K562 (cell line): ENCODE data around the gene SAT2. TPM values are rescaled to one million over a fixed set of nuclear protein-coding genes. Genes with fewer than 3 reads are reported as not detected.

Experiments used
- ATAC-seq: fragments of 200-7000 bp; cut with Tn5 transposase; 3 replicates; pipeline ENCODE4 v1.9.1; 2020; ENCODE audit warnings: moderate library complexity
- BruUV-seq: library from RNA; stranded (reverse); fragments of 400-500 nt; replicated peaks from 2 replicates; lab custom pipeline; 2021; lab: Mats Ljungman, UMichigan
- CTCF ChIA-PET: fragments of 300-600 bp; formaldehyde crosslinking; extraction: SDS; loops from one replicate; lab custom pipeline; 2021; ENCODE audit warnings: low intra/inter-chr PET ratio; lab: Yijun Ruan, JAX
- POLR2A ChIA-PET: fragments of 300-600, 350-650 bp; sonication (Branson Sonifier 250); formaldehyde crosslinking; extraction: SDS; loops from one replicate; lab custom pipeline; 2021; ENCODE audit warnings: antibody characterized with exemption, inconsistent platforms; lab: Yijun Ruan, JAX
- DNase-seq, 4 experiments: peaks; one replicate each; pipeline versions ENCODE4 v3.0.0 to v3.0.0-alpha.2; 2011 to 2018; ENCODE audit warnings: low spot score in 3 of 4, mixed read lengths in 3 of 4; ENCODE audit errors: extremely low read depth in 1 of 4
- FAIRE-seq: peaks from 2 replicates; lab custom pipeline; 2011; peaks lifted over from hg19 to GRCh38; lab: Jason Lieb, UNC
- H2AFZ ChIP-seq: 2 replicates; pipeline ENCODE4 v1.6.0; 2011; ENCODE audit warnings: low read depth, low read length, control low read depth, inconsistent platforms
- H3K27ac ChIP-seq: fragments of 200-600 bp; 3 replicates; pipeline ENCODE4 v1.8.0; 2011; ENCODE audit warnings: low read depth, mild to moderate bottlenecking, control low read depth, inconsistent platforms, low read length, moderate library complexity, mixed read lengths; ENCODE audit errors: extremely low read depth
- H3K27me3 ChIP-seq, 2 experiments: fragments of 300-600 bp in 1 of 2; 2 replicates in 1 of 2; 3 replicates in 1 of 2; pipeline versions ENCODE4 v1.6.0 to v1.8.0; 2011; ENCODE audit warnings: inconsistent platforms in 2 of 2, low read length in 2 of 2, mild to moderate bottlenecking in 1 of 2, mixed read lengths in 1 of 2, moderate library complexity in 1 of 2; ENCODE audit not compliant: control insufficient read depth in 2 of 2, insufficient read depth in 2 of 2
- H3K36me3 ChIP-seq: fragments of 300-600 bp; 3 replicates; pipeline ENCODE4 v1.8.0; 2011; ENCODE audit warnings: mild to moderate bottlenecking, low read length, inconsistent platforms; ENCODE audit not compliant: control insufficient read depth, insufficient read depth
- H3K4me1 ChIP-seq, 2 experiments: fragments of 200-600 bp in 1 of 2; replicated peaks in 1 of 2; 2 replicates in 1 of 2; 3 replicates in 1 of 2; pipeline versions ENCODE4 v1.5.1 to v1.8.0; 2011; ENCODE audit warnings: inconsistent platforms in 2 of 2, low read length in 2 of 2, mild to moderate bottlenecking in 1 of 2, mixed read lengths in 1 of 2, moderate library complexity in 1 of 2; ENCODE audit not compliant: control insufficient read depth in 2 of 2, insufficient read depth in 2 of 2
- H3K4me2 ChIP-seq: 2 replicates; pipeline ENCODE4 v1.6.1; 2011; ENCODE audit warnings: low read length, control low read depth, inconsistent platforms, mixed read lengths; ENCODE audit not compliant: insufficient read depth
- H3K4me3 ChIP-seq: fragments of 200-600 bp; sonication (generic), shearing (Covaris generic); 2 replicates; pipeline ENCODE4 v1.5.1; 2016; ENCODE audit warnings: control low read depth, inconsistent platforms
- H3K79me2 ChIP-seq: fragments of 200-600 bp; 3 replicates; pipeline ENCODE4 v1.8.0; 2011; ENCODE audit warnings: low read length, inconsistent platforms; ENCODE audit not compliant: control insufficient read depth, insufficient read depth
- H3K9ac ChIP-seq, 2 experiments: 2 replicates each; pipeline versions ENCODE4 v1.6.0 to v1.6.1; 2011; ENCODE audit warnings: low read depth in 2 of 2, low read length in 2 of 2, control low read depth in 1 of 2, inconsistent platforms in 1 of 2, mild to moderate bottlenecking in 1 of 2, mixed read lengths in 1 of 2; ENCODE audit not compliant: insufficient read depth in 1 of 2
- H3K9me1 ChIP-seq: one replicate; pipeline ENCODE4 v1.6.0; 2011; ENCODE audit warnings: inconsistent platforms, mild to moderate bottlenecking, low read length, moderate library complexity; ENCODE audit not compliant: control insufficient read depth, insufficient read depth
- H3K9me3 ChIP-seq: replicated peaks from 2 replicates; pipeline ENCODE4 v1.5.1; 2011; ENCODE audit warnings: low read depth, low read length, inconsistent platforms; ENCODE audit not compliant: control insufficient read depth, insufficient read depth
- H4K20me1 ChIP-seq: replicated peaks from 2 replicates; pipeline ENCODE4 v1.6.1; 2011; ENCODE audit warnings: low read length, inconsistent platforms, mixed read lengths; ENCODE audit not compliant: control insufficient read depth, insufficient read depth
- NRF1 ChIP-seq, 2 experiments: fragments of 450-650 bp; IDR thresholded peaks in 1 of 2; conservative IDR thresholded peaks in 1 of 2; 2 replicates each; pipeline ENCODE4 v1.6.1; 2014; ENCODE audit warnings: mild to moderate bottlenecking in 2 of 2
- PHTF2 ChIP-seq: fragments of 250-450 bp; sonication (Bioruptor Pico); IDR thresholded peaks from 2 replicates; pipeline ENCODE4 v1.5.0; 2021; ENCODE audit warnings: mild to moderate bottlenecking
- SUPT5H ChIP-seq: fragments of 450-650 bp; IDR thresholded peaks from 2 replicates; pipeline ENCODE4 v1.6.1; 2016
- ZNF316 ChIP-seq: fragments of 450-650 bp; IDR thresholded peaks from 2 replicates; pipeline ENCODE4 v1.6.1; 2016
- ZNF384 ChIP-seq: IDR thresholded peaks from 2 replicates; pipeline ENCODE4 v1.6.1; 2012; ENCODE audit warnings: low read depth, low read length, improper control_type of control experiment
- WGBS: fragments of 100-300 bp; shearing (Covaris generic); methylation state at CpG from one replicate; pipeline ENCODE4 v1.1.6; 2016; ENCODE audit warnings: low coverage, mixed read lengths; ENCODE audit not compliant: insufficient coverage; ENCODE audit errors: missing lambda C conversion rate; 5-methylcytosine and 5-hydroxymethylcytosine counted together
- in situ Hi-C: fragments of 300-500 bp; cut with MboI; formaldehyde crosslinking; loops from 4 replicates; pipeline ENCODE4 v1.15.0; 2018; ENCODE audit warnings: inconsistent platforms, mixed read lengths
- intact Hi-C: fragments of 100-400 bp; cut with micrococcal nuclease; formaldehyde crosslinking; loops from 2 replicates; pipeline ENCODE4 v1.14.2; 2022
- polyA plus RNA-seq, 8 experiments: library from polyadenylated mRNA; depleted of rRNA in 4 of 8; stranded (reverse) in 5 of 8; unstranded in 3 of 8; fragments of >200 nt; fragmentation: Nextera tagmentation in 2 of 8; fragmentation: Illumina TruSeq in 1 of 8; extraction: Ambion mirVana in 2 of 8; extraction: Trizol in 1 of 8; gene quantifications; 2 replicates each; pipeline versions ENCODE4 v1.2.1 to v1.2.3, GENCODE V29; 2011 to 2014; ENCODE audit warnings: inconsistent platforms in 1 of 8, missing spikeins in 1 of 8
- total RNA-seq, 7 experiments: library from RNA; depleted of rRNA in 6 of 7; stranded (reverse); fragments of >200 nt in 6 of 7; fragmentation: Illumina TruSeq in 2 of 7; extraction: Trizol in 2 of 7; gene quantifications; 2 replicates each; pipeline versions ENCODE4 v1.2.1 to v1.2.3, GENCODE V29; 2011 to 2021; ENCODE audit warnings: low replicate concordance in 1 of 7
- TF ChIP-seq, protein P1 (sequence below): fragments of 450-650 bp; formaldehyde crosslinking; IDR thresholded peaks from 2 replicates; pipeline ENCODE4 v1.4.0; 2020; ENCODE audit warnings: mild to moderate bottlenecking, moderate library complexity

SAT2 gene
- total and polyA plus RNA-seq, 9 of the 15 experiments (the other 6 are each of a cell fraction or from before 2014, with no cell fraction given) = 2.0 to 8.0 (median 5.3) TPM

DNA sequence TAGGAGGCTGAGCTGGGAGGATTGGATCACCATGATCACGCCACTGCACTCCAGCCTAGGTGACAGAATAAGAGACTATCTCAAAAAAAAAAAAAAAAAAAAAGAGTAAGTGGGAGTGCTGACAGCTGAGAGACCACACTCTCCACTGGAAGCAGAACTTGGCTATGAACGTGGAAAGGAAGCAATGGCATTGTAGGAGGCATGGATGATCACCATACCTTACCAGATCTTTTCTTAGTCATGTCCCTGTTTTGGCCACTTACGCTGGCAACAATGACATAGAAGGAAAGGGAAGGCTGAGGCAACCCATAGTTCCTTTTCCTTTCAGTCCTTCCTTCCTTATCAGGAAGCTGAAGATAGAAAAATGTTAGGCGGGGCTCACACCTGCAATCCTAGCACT lies 19.4 kb upstream of the SAT2 start:
- H2AFZ ChIP-seq = peak overlapping the region; percentile 61
- ATAC-seq = no peak
- H3K9me3 ChIP-seq = no peaks in the 10 kb centered on the region
- H3K36me3 ChIP-seq = no peaks in the 10 kb centered on the region
- no peak for DNase-seq
- peaks cover 24 to 40% of the 10 kb centered on the region in 2 experiments; a peak in 4 of 5 replicates for H3K4me1 ChIP-seq
- no peaks in the 10 kb centered on the region for H4K20me1 ChIP-seq
- BruUV-seq = no TSS peak
- CTCF ChIA-PET = no interaction called here
- no peaks in the 10 kb centered on the region for H3K27me3 ChIP-seq
- WGBS = 36% methylated on average over 2 of the region's 4 CpGs
- TF ChIP-seq SUPT5H (no peak), PHTF2 (no peak), ZNF384 (peak; percentile 85)
- TF ChIP-seq, protein P1, sequence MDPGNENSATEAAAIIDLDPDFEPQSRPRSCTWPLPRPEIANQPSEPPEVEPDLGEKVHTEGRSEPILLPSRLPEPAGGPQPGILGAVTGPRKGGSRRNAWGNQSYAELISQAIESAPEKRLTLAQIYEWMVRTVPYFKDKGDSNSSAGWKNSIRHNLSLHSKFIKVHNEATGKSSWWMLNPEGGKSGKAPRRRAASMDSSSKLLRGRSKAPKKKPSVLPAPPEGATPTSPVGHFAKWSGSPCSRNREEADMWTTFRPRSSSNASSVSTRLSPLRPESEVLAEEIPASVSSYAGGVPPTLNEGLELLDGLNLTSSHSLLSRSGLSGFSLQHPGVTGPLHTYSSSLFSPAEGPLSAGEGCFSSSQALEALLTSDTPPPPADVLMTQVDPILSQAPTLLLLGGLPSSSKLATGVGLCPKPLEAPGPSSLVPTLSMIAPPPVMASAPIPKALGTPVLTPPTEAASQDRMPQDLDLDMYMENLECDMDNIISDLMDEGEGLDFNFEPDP (CRISPR knock-in tag) = no peak
- H3K9ac ChIP-seq = no peak overlapping the region
- no peak overlapping the region for H3K4me2 ChIP-seq
- no peaks in the 10 kb centered on the region for H3K9me1 ChIP-seq
- POLR2A ChIA-PET = interaction anchor here (0.8 to 3.6 kb wide), 2 partner anchors 10 to 39 kb away, joined by 3 to 21 read pairs; partner anchors contain the start of gene TP53
- no peaks in the 10 kb centered on the region for H3K79me2 ChIP-seq
- in situ Hi-C loops (no loop called here), intact Hi-C loops (no loop called here)
- H3K4me3 ChIP-seq = no peak overlapping the region
- no peak overlapping the region; the same call in 2 of the 3 replicates for H3K27ac ChIP-seq
- FAIRE-seq = no peak

DNA sequence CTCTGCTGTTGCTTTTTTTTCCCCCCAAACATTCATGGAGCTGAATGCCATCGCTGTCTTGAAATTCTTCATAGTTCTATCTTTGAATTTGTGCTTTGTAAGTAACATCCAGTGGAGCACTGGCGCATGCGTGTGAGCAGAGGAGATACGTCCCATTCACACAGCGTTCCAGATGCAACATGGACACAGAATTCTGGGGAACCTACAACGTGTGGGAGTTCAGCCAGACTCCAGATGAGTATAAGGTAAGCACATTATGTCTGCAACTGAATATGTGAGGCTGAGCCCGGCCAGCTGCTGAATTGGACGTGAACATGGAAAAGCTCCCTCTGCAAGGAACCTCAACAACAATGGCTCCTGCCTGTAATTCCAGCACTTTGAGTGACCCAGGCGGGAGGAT lies 18.8 kb upstream of the SAT2 start:
- H3K4me3 ChIP-seq = no peak overlapping the region
- peak; percentile 29 for FAIRE-seq
- ATAC-seq = no peak
- intact Hi-C loops = no loop called here
- peak overlapping the region; percentile 61 for H2AFZ ChIP-seq
- ChIA-PET CTCF (no interaction called here), POLR2A (interaction anchor here (3.6 kb wide), 1 partner anchor 40 kb away, joined by 21 read pairs; the partner anchor contains the start of gene TP53)
- in situ Hi-C loops = no loop called here
- H3K9me3 ChIP-seq = no peaks in the 10 kb centered on the region
- no peak overlapping the region; a peak in 1 of 4 replicates for H3K9ac ChIP-seq
- TF ChIP-seq NRF1 (conservative IDR thresholded peaks at IDR 0.05 in 1 of 2, IDR thresholded peaks at IDR 0.05 in 1 of 2) = peak in 1 of 2 experiments; percentile 28; a peak in 1 of 4 replicates
- TF ChIP-seq ZNF316 = no peak
- H3K4me1 ChIP-seq = peaks cover 24 to 34% of the 10 kb centered on the region in 2 experiments; a peak in 4 of 5 replicates
- no peak overlapping the region for H3K4me2 ChIP-seq
- H3K79me2 ChIP-seq = no peaks in the 10 kb centered on the region
- H3K27ac ChIP-seq = no peak overlapping the region
- no peaks in the 10 kb centered on the region for H3K36me3 ChIP-seq
- no peak for DNase-seq
- WGBS = 70% methylated on average over 8 of the region's 9 CpGs
- no peaks in the 10 kb centered on the region for H3K9me1 ChIP-seq
- no peaks in the 10 kb centered on the region for H4K20me1 ChIP-seq
- no peaks in the 10 kb centered on the region for H3K27me3 ChIP-seq
- no TSS peak for BruUV-seq
